ENCODE data around the gene MTRF1. TPM values are rescaled to one million over a fixed set of nuclear protein-coding genes. Genes with fewer than 3 reads are reported as not detected.

Gene MTRF1
- 13.7 TPM for total RNA-seq
- long read RNA-seq, partial matches to known transcripts, result 1 of 7 reads
- long read RNA-seq, other reads (novel, unspliced or antisense), result 4 of 7 reads

GRCh38 chr13:41263261-41263971 lies at the start of gene MTRF1:
TSS of gene MTRF1 (minus strand) at chr13:41263576. CDS start at chr13:41260907, 2,669 bp downstream.
- intact Hi-C loops (cut with DNase I), result no loop called here

GRCh38 chr13:41313117-41313516 lies 49.7 kb upstream of the MTRF1 start:
- no peaks in the 10 kb centered on the region for H3K9me3 ChIP-seq
- H3K4me3 ChIP-seq, result peak overlapping the region; percentile 96
- no peak for ATAC-seq
- H3K27ac ChIP-seq, result no peak overlapping the region
- H3K36me3 ChIP-seq, result no peaks in the 10 kb centered on the region
- intact Hi-C loops (cut with DNase I), result no loop called here
- no peak for DNase-seq
- H3K27me3 ChIP-seq (ENCODE audit: low read depth), result no peaks in the 10 kb centered on the region
- H3K4me1 ChIP-seq, result peaks cover 35% of the 10 kb centered on the region
- TF ChIP-seq CTCF (IDR thresholded peaks at IDR 0.05), result no peak

More at GRCh38 chr13:41263261-41263971, at the start of gene MTRF1:
- Histone ChIP-seq H3K27ac (peak within 1 kb of the TSS; percentile 82), H3K36me3 (peaks cover 17% of the 10 kb centered on the region), H3K4me3 (peak within 1 kb of the TSS; percentile 69), H3K9me3 (peaks cover 6% of the 10 kb centered on the region), H3K27me3 (ENCODE audit: low read depth) (no peaks in the 10 kb centered on the region), H3K4me1 (peaks cover 7% of the 10 kb centered on the region)
- DNase-seq, result peak; percentile 88
- peak; percentile 95 to 99 for ATAC-seq
- no peak for TF ChIP-seq CTCF (IDR thresholded peaks at IDR 0.05)

- peak; percentile 55 for DNase-seq
- ATAC-seq, result peak; percentile 14 to 47
- no peaks in the 10 kb centered on the region for H3K27me3 ChIP-seq (ENCODE audit: low read depth)
- intact Hi-C loops (cut with DNase I), result no loop called here
- no peak for TF ChIP-seq CTCF (IDR thresholded peaks at IDR 0.05)
- peak overlapping the region; percentile 96 for H3K4me3 ChIP-seq
- H3K27ac ChIP-seq, result peak overlapping the region; percentile 92
- H3K36me3 ChIP-seq, result no peaks in the 10 kb centered on the region
- no peaks in the 10 kb centered on the region for H3K9me3 ChIP-seq
- H3K4me1 ChIP-seq, result peaks cover 35% of the 10 kb centered on the region
Measured at GRCh38 chr13:41312176-41312500, 48.8 kb upstream of the MTRF1 start.

- H3K9me3 ChIP-seq, result no peaks in the 10 kb centered on the region
- ATAC-seq (peak; percentile 86 to 88), DNase-seq (peak; percentile 63)
- intact Hi-C loops (cut with DNase I), result no loop called here
- H3K4me3 ChIP-seq, result peak overlapping the region; percentile 96
- H3K27ac ChIP-seq, result peak overlapping the region; percentile 92
- H3K4me1 ChIP-seq, result peaks cover 35% of the 10 kb centered on the region
- no peaks in the 10 kb centered on the region for H3K36me3 ChIP-seq
- TF ChIP-seq CTCF (IDR thresholded peaks at IDR 0.05), result no peak
- H3K27me3 ChIP-seq (ENCODE audit: low read depth), result no peaks in the 10 kb centered on the region
Measured at GRCh38 chr13:41311406-41312175, 48.2 kb upstream of the MTRF1 start.

GRCh38 chr13:41310963-41311405 lies 47.6 kb upstream of the MTRF1 start, which contains the start of gene NAA16:
TSS of gene NAA16 (plus strand) at chr13:41311267. CDS start at chr13:41311529, 262 bp downstream.
- no peak for TF ChIP-seq CTCF (IDR thresholded peaks at IDR 0.05)
- DNase-seq (peak; percentile 93), ATAC-seq (peak; percentile 95 to 97)
- Histone ChIP-seq H3K27me3 (ENCODE audit: low read depth) (no peaks in the 10 kb centered on the region), H3K4me3 (peak within 1 kb of the TSS; percentile 96), H3K9me3 (no peaks in the 10 kb centered on the region), H3K27ac (peak within 1 kb of the TSS; percentile 92), H3K36me3 (no peaks in the 10 kb centered on the region), H3K4me1 (peaks cover 35% of the 10 kb centered on the region)
- intact Hi-C loops (cut with DNase I), result no loop called here

Measured in lower lobe of right lung (tissue), 2 donors.